H1 (cell line): ENCODE results near the gene ZMIZ1. TPM values are rescaled to one million over a fixed set of nuclear protein-coding genes. Genes with fewer than 3 reads are reported as not detected.
A peak's percentile ranks its signal among the peaks of the same experiment; 100 is the strongest.

Experiments used
- CTCF ChIA-PET: fragments of 300-600 bp; sonication (Branson Sonifier 250); formaldehyde crosslinking; loops from one replicate; lab custom pipeline; 2021; ENCODE audit not compliant: partially characterized antibody; lab: Charles Lee
- POLR2A ChIA-PET: fragments of 300-600 bp; sonication (Branson Sonifier 250); formaldehyde crosslinking; loops from one replicate; lab custom pipeline; 2021; ENCODE audit warnings: inconsistent platforms; ENCODE audit not compliant: partially characterized antibody; lab: Charles Lee
- DNase-seq, 2 experiments: peaks; one replicate each; pipeline versions ENCODE4 v3.0.0 to v3.0.0-alpha.2; 2010 to 2022; ENCODE audit warnings: low spot score in 2 of 2, low read depth in 1 of 2, mixed read lengths in 1 of 2
- FAIRE-seq: peaks from 2 replicates; lab custom pipeline; 2011; peaks lifted over from hg19 to GRCh38; lab: Jason Lieb, UNC
- H2AFZ ChIP-seq: 2 replicates; pipeline ENCODE4 v1.8.1; 2012; ENCODE audit warnings: low read length, inconsistent platforms
- H2AK5ac ChIP-seq: 2 replicates; pipeline ENCODE4 v1.6.1; 2013; ENCODE audit warnings: low read depth, low read length
- H2BK120ac ChIP-seq: replicated peaks from 2 replicates; pipeline ENCODE3; 2013; ENCODE audit warnings: low read depth, low read length, inconsistent platforms
- H2BK12ac ChIP-seq: 2 replicates; pipeline ENCODE4 v1.6.1; 2013; ENCODE audit warnings: low read depth, low read length
- H2BK15ac ChIP-seq: 2 replicates; pipeline ENCODE4 v1.6.1; 2013; ENCODE audit warnings: low read length
- H2BK20ac ChIP-seq: 2 replicates; pipeline ENCODE4 v1.6.1; 2013; ENCODE audit warnings: low read length
- H2BK5ac ChIP-seq: 2 replicates; pipeline ENCODE4 v1.6.1; 2013; ENCODE audit warnings: low read depth, low read length
- H3K14ac ChIP-seq: 2 replicates; pipeline ENCODE4 v1.6.1; 2013; ENCODE audit warnings: inconsistent platforms; ENCODE audit not compliant: insufficient read length
- H3K18ac ChIP-seq: 2 replicates; pipeline ENCODE4 v1.6.1; 2013; ENCODE audit warnings: low read length; ENCODE audit errors: extremely low read depth
- H3K23ac ChIP-seq: 2 replicates; pipeline ENCODE4 v1.6.1; 2013; ENCODE audit warnings: inconsistent platforms; ENCODE audit not compliant: insufficient read length
- H3K23me2 ChIP-seq: 2 replicates; pipeline ENCODE4 v1.6.1; 2013; ENCODE audit warnings: low read depth, low read length
- H3K27ac ChIP-seq: 2 replicates; pipeline ENCODE4 v1.6.1; 2011; ENCODE audit warnings: low read depth, low read length, inconsistent platforms
- H3K27me3 ChIP-seq, 4 experiments: replicated peaks in 1 of 4; 1 replicate in 1 of 4; 2 replicates in 3 of 4; pipeline versions ENCODE4 v1.6.1 to v1.8.1; 2011 to 2013; ENCODE audit warnings: low read length in 3 of 4, mild to moderate bottlenecking in 3 of 4, inconsistent platforms in 2 of 4, mixed read lengths in 2 of 4, moderate library complexity in 1 of 4; ENCODE audit not compliant: control insufficient read depth in 3 of 4, insufficient read depth in 3 of 4; ENCODE audit errors: extremely low read depth in 1 of 4
- H3K36me3 ChIP-seq, 4 experiments: 2 replicates each; pipeline versions ENCODE4 v1.6.1 to v1.8.1; 2011 to 2013; ENCODE audit warnings: mild to moderate bottlenecking in 4 of 4, low read length in 3 of 4, moderate library complexity in 2 of 4, control low read depth in 1 of 4, inconsistent platforms in 1 of 4; ENCODE audit not compliant: insufficient read depth in 4 of 4, control insufficient read depth in 2 of 4
- H3K4ac ChIP-seq: replicated peaks from 2 replicates; pipeline ENCODE3; 2013; ENCODE audit warnings: low read length, low read depth, mixed read lengths, inconsistent platforms; ENCODE audit not compliant: insufficient read length
- H3K4me1 ChIP-seq, 4 experiments: replicated peaks in 1 of 4; 1 replicate in 1 of 4; 2 replicates in 3 of 4; pipeline versions ENCODE4 v1.6.1 to v1.8.1; 2011 to 2013; ENCODE audit warnings: low read length in 3 of 4, inconsistent platforms in 2 of 4, mixed read lengths in 1 of 4; ENCODE audit not compliant: insufficient read depth in 4 of 4, control insufficient read depth in 3 of 4
- H3K4me2 ChIP-seq, 2 experiments: 2 replicates each; pipeline versions ENCODE4 v1.6.1 to v1.8.1; 2011 to 2013; ENCODE audit warnings: low read depth in 2 of 2, low read length in 2 of 2, control low read depth in 1 of 2, inconsistent platforms in 1 of 2, mild to moderate bottlenecking in 1 of 2; ENCODE audit not compliant: insufficient read depth in 1 of 2
- H3K4me3 ChIP-seq, 4 experiments: fragments of 200-600, 300-600 bp in 1 of 4; sonication (generic), shearing (Covaris generic), sonication (Bioruptor Twin) in 1 of 4; 2 replicates each; pipeline versions ENCODE4 v1.5.1 to v1.8.1; 2011 to 2016; ENCODE audit warnings: low read length in 4 of 4, low read depth in 3 of 4, control low read depth in 2 of 4, inconsistent platforms in 2 of 4, mild to moderate bottlenecking in 2 of 4, mixed read lengths in 1 of 4, moderate library complexity in 1 of 4; ENCODE audit not compliant: insufficient read depth in 2 of 4; ENCODE audit errors: extremely low read depth in 1 of 4
- H3K56ac ChIP-seq: replicated peaks from 2 replicates; pipeline ENCODE3; 2013; ENCODE audit warnings: low read depth, mild to moderate bottlenecking, mixed read lengths, low read length, inconsistent platforms; ENCODE audit not compliant: insufficient read length
- H3K79me1 ChIP-seq: 2 replicates; pipeline ENCODE4 v1.6.1; 2013; ENCODE audit warnings: low read depth, low read length, control low read depth
- H3K79me2 ChIP-seq, 2 experiments: 2 replicates each; pipeline versions ENCODE4 v1.6.1 to v1.8.1; 2012 to 2013; ENCODE audit warnings: low read length in 2 of 2, mild to moderate bottlenecking in 2 of 2, inconsistent platforms in 1 of 2; ENCODE audit not compliant: insufficient read depth in 2 of 2, control insufficient read depth in 1 of 2
- H3K9ac ChIP-seq, 4 experiments: replicated peaks in 1 of 4; 1 replicate in 1 of 4; 2 replicates in 3 of 4; pipeline versions ENCODE4 v1.6.1 to v1.8.1; 2011 to 2013; ENCODE audit warnings: low read depth in 3 of 4, low read length in 3 of 4, control low read depth in 2 of 4, mild to moderate bottlenecking in 2 of 4, moderate library complexity in 2 of 4, inconsistent platforms in 1 of 4; ENCODE audit errors: extremely low read depth in 1 of 4
- H3K9me3 ChIP-seq, 2 experiments: 2 replicates each; pipeline versions ENCODE4 v1.6.1 to v1.8.1; 2012 to 2013; ENCODE audit warnings: mild to moderate bottlenecking in 2 of 2, moderate library complexity in 2 of 2, control low read depth in 1 of 2, inconsistent platforms in 1 of 2, low read depth in 1 of 2, low read length in 1 of 2, mixed read lengths in 1 of 2; ENCODE audit not compliant: insufficient read depth in 2 of 2
- H4K20me1 ChIP-seq, 2 experiments: replicated peaks in 1 of 2; 2 replicates each; pipeline versions ENCODE3 to v1.8.1; 2011 to 2013; ENCODE audit warnings: inconsistent platforms in 2 of 2, low read length in 2 of 2, mild to moderate bottlenecking in 1 of 2; ENCODE audit not compliant: insufficient read depth in 2 of 2, control insufficient read depth in 1 of 2
- H4K5ac ChIP-seq: 2 replicates; pipeline ENCODE4 v1.6.1; 2013; ENCODE audit warnings: low read length, low read depth, mixed read lengths, inconsistent platforms; ENCODE audit not compliant: insufficient read length
- H4K8ac ChIP-seq: 2 replicates; pipeline ENCODE4 v1.8.0; 2013; ENCODE audit warnings: mild to moderate bottlenecking, moderate library complexity, low read length, inconsistent platforms; ENCODE audit not compliant: insufficient read depth; ENCODE audit errors: extremely low read depth
- H4K91ac ChIP-seq: replicated peaks from 2 replicates; pipeline ENCODE3; 2013; ENCODE audit warnings: low read length, mixed read lengths, inconsistent platforms; ENCODE audit not compliant: insufficient read length
- GABPA ChIP-seq: IDR thresholded peaks from 2 replicates; pipeline ENCODE4 v1.6.1; 2011; ENCODE audit warnings: mild to moderate bottlenecking, low read length, moderate library complexity, borderline replicate concordance; ENCODE audit not compliant: insufficient read depth
- WGBS, 2 experiments: shearing (Covaris generic) in 1 of 2; methylation state at CpG; one replicate each; pipeline versions ENCODE4 v1.1.6 to v1.1.7; 2013 to 2015; ENCODE audit warnings: low lambda C conversion rate in 2 of 2, mixed read lengths in 2 of 2, inconsistent platforms in 1 of 2, low coverage in 1 of 2, missing lambda C conversion rate in 1 of 2; ENCODE audit not compliant: insufficient replicate concordance in 2 of 2, insufficient coverage in 1 of 2, insufficient read length in 1 of 2; ENCODE audit errors: extremely low coverage in 1 of 2, missing lambda C conversion rate in 1 of 2; 5-methylcytosine and 5-hydroxymethylcytosine counted together
- polyA plus RNA-seq, 7 experiments: library from polyadenylated mRNA; depleted of rRNA in 3 of 7; stranded (reverse) in 5 of 7; unstranded in 2 of 7; fragments of >200 nt in 5 of 7; fragments of 200-250 nt in 2 of 7; gene quantifications; 1 replicate in 5 of 7; 2 replicates in 1 of 7; 4 replicates in 1 of 7; pipeline versions ENCODE4 v1.2.1 to v1.2.3, GENCODE V29; 2011 to 2013; ENCODE audit warnings: missing spikeins in 2 of 7, mixed read lengths in 2 of 7
- total RNA-seq: library from RNA; stranded (reverse); fragmentation: NEBNext Ultra II Directional; extraction: Animal tissue kit (Norgen Biotek cat#: 25700); gene quantifications from 2 replicates; pipeline ENCODE4 v1.2.1, GENCODE V29; 2021

ZMIZ1 gene
- total and polyA plus RNA-seq, 2 of the 8 experiments (the other 6 are each of a cell fraction or from before 2014, with no cell fraction given) = 8.1 to 28.0 TPM

GRCh38 chr10:79142064-79142491, 73.3 kb downstream of the ZMIZ1 start:
- Histone ChIP-seq H3K23me2 (peaks cover 3% of the 10 kb centered on the region), H4K8ac (no peak overlapping the region), H3K27me3 (no peaks in the 10 kb centered on the region), H3K23ac (no peak overlapping the region), H3K79me2 (peaks cover 0 to 3% of the 10 kb centered on the region in 2 experiments; a peak in 1 of 4 replicates), H3K27ac (no peak overlapping the region), H4K5ac (no peak overlapping the region), H3K18ac (peak overlapping the region; percentile 48; the same call in 1 of the 2 replicates), H3K79me1 (peaks cover 19% of the 10 kb centered on the region), H2AK5ac (no peak overlapping the region; the same call in 1 of the 2 replicates), H2BK120ac (no peak overlapping the region), H3K4me1 (peaks cover 0 to 39% (median 19%) of the 10 kb centered on the region in 4 experiments; a peak in 6 of 7 replicates), H3K4me3 (no peak overlapping the region), H2AFZ (no peak overlapping the region), H3K4me2 (no peak overlapping the region), H3K36me3 (peaks cover 0 to 16% (median 4%) of the 10 kb centered on the region in 4 experiments; a peak in 4 of 8 replicates), H2BK12ac (0 out of 2 replicates have a peak overlapping the region, but pooled peaks have one; percentile 60), H3K14ac (no peak overlapping the region), H2BK15ac (no peak overlapping the region), H2BK5ac (peak overlapping the region; percentile 91; the same call in 1 of the 2 replicates), H4K91ac (no peak overlapping the region)
- WGBS, 2 experiments = 76% methylated on average over 10 of the region's 10 CpGs; no CpG with 5 or more reads in 1 of the 2 experiments
- TF ChIP-seq GABPA = no peak
- TF ChIP-seq, all 59 proteins: peak for 0
- H3K9me3 ChIP-seq = no peaks in the 10 kb centered on the region
- H3K56ac ChIP-seq = no peak overlapping the region
- ChIA-PET POLR2A (interaction anchor here (1.0 to 2.4 kb wide), 4 partner anchors 12 to 26 kb away, joined by 3 to 10 read pairs (median 4); no protein-coding TSS in a partner anchor), CTCF (interaction anchor here (0.7 to 3.0 kb wide), 14 partner anchors 10 to 76 kb away, joined by 3 to 14 read pairs (median 5); no protein-coding TSS in a partner anchor)
- H2BK20ac ChIP-seq = peak overlapping the region; percentile 18; the same call in 1 of the 2 replicates
- H3K4ac ChIP-seq = no peak overlapping the region
- no peak for FAIRE-seq
- peaks cover 0 to 11% of the 10 kb centered on the region in 2 experiments for H4K20me1 ChIP-seq
- H3K9ac ChIP-seq = no peak overlapping the region
- no peak for DNase-seq
